ENCODE results near the gene ACTR3. TPM values are rescaled to one million over a fixed set of nuclear protein-coding genes. Genes with fewer than 3 reads are reported as not detected.

Gene ACTR3
- total and polyA plus RNA-seq, 2 experiments from 2014 or later = 63.7 to 137 TPM

DNA sequence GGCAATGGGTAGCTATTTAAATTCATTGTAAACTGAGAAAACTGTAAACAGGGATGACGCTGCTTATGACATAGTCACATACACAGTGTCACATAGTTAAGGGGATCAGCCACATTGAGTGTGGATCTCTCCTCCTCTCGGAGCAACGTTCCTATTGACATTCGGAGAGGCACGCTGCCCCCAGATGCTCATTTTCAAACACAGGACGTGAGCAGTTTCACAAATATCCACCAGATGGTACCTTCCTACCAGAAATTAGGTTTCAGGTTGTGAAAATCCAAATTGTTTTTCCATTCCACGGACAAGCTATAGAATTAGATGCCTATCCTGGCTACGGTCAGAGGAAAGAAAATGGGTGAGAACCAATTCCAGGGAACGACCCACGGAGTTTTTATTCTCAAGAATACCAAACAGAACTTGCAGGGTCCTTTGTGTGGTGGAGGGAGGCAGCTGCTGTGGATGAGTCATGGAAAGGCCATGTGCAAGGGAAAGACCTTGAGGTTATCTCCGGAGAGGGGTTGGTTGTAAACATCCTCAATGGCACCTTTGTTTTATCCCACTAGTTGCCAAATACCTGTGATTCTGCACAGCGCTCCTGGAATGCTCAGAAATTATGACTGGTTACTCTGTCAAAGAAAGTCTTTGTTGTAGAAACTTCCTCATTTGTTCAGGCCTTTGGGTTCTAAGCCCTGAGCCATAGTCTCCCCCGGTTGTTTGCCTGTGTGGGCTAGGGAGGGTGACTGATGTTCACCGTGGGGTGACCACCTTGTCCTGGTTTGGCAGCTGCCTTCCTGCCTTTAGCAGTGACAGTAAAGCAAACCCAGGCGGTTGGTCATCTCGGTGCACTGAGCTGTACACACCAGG, 88.0 kb downstream of the ACTR3 start:
- peak; percentile 35; the same call in 2 of the 3 replicates for ATAC-seq
- H2AFZ ChIP-seq = no peak overlapping the region
- no peak overlapping the region for H3K27ac ChIP-seq (ENCODE audit: low read depth)
- H3K4me1 ChIP-seq (ENCODE audit: insufficient read depth) = no peaks in the 10 kb centered on the region
- no peak overlapping the region for H3K4me3 ChIP-seq
- DNase-seq (ENCODE audit: low spot score) = peak; percentile 14
- H3K36me3 ChIP-seq (ENCODE audit: insufficient read depth) = no peaks in the 10 kb centered on the region; the same call in 1 of the 2 replicates
- no peaks in the 10 kb centered on the region for H3K9me2 ChIP-seq (ENCODE audit: insufficient read depth)
- no peak overlapping the region for H3K27ac Mint-ChIP-seq
- peaks cover 64% of the 10 kb centered on the region for H3K9me3 Mint-ChIP-seq
- H3K79me2 ChIP-seq (replicated peaks; ENCODE audit: insufficient read depth) = no peaks in the 10 kb centered on the region
- TF ChIP-seq, protein P1, sequence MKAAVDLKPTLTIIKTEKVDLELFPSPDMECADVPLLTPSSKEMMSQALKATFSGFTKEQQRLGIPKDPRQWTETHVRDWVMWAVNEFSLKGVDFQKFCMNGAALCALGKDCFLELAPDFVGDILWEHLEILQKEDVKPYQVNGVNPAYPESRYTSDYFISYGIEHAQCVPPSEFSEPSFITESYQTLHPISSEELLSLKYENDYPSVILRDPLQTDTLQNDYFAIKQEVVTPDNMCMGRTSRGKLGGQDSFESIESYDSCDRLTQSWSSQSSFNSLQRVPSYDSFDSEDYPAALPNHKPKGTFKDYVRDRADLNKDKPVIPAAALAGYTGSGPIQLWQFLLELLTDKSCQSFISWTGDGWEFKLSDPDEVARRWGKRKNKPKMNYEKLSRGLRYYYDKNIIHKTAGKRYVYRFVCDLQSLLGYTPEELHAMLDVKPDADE (IDR thresholded peaks at IDR 0.05) = no peak
- TF ChIP-seq CTCF (conservative IDR thresholded peaks at IDR 0.05; ENCODE audit: low read depth in 2 of 2) = peak; percentile 18 to 34; a peak in 2 of 4 replicates
- H4K20me1 ChIP-seq (replicated peaks; ENCODE audit: insufficient read depth) = no peaks in the 10 kb centered on the region
- H3K27me3 Mint-ChIP-seq (ENCODE audit: insufficient read depth, low read depth, poor library complexity) = peaks cover 22% of the 10 kb centered on the region
- H3K4me3 Mint-ChIP-seq = no peak overlapping the region
- no peaks in the 10 kb centered on the region for H3K4me1 Mint-ChIP-seq
- H3K4me2 ChIP-seq = no peak overlapping the region
- peaks cover 44% of the 10 kb centered on the region for H3K36me3 Mint-ChIP-seq (ENCODE audit: low read depth)
- H3F3A ChIP-seq (replicated peaks; ENCODE audit: low read depth) = peaks cover 5% of the 10 kb centered on the region
- H3K27me3 ChIP-seq (ENCODE audit: insufficient read depth) = no peaks in the 10 kb centered on the region

DNA sequence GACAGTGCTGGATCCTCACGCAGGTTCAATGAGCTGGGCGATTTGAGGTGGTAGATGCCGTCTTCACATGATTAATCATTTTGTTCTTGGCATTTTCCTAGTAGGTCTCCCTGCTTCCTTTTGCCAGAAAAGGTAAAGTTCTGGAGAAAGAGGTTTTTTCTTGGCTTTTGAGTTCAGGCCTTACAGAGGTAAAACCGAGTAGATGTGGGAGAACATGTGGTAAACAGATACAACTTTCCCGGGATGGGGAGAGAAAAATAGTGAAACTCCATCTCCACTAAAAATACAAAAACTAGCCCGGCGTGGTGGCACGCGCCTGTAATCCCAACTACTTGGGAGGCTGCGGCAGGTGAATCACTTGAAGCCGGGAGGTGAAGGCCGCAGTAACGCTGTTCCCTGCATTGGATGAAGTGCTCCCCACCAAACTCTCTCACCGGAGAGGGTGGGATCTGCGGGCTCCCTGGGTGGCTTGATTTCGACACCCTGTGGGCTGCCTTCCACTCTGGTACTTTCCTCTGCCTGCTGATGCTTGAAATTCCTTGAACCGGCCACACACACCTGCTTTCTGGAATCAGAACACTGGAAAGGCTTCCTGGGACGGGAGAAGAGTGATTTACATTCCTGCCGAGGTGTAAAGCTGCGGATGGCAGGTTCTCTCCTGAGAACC, 88.8 kb downstream of the ACTR3 start:
- no peaks in the 10 kb centered on the region for H3K9me2 ChIP-seq (ENCODE audit: insufficient read depth)
- no peak overlapping the region for H2AFZ ChIP-seq
- no peak for DNase-seq (ENCODE audit: low spot score)
- H3K36me3 ChIP-seq (ENCODE audit: insufficient read depth) = no peaks in the 10 kb centered on the region; the same call in 1 of the 2 replicates
- Mint-ChIP-seq H3K27me3 (ENCODE audit: insufficient read depth, low read depth, poor library complexity) (peaks cover 22% of the 10 kb centered on the region), H3K36me3 (ENCODE audit: low read depth) (peaks cover 47% of the 10 kb centered on the region), H3K4me1 (no peaks in the 10 kb centered on the region), H3K9me3 (peaks cover 72% of the 10 kb centered on the region), H3K4me3 (no peak overlapping the region), H3K27ac (no peak overlapping the region)
- no peak overlapping the region for H3K4me2 ChIP-seq
- no peaks in the 10 kb centered on the region for H3K79me2 ChIP-seq (replicated peaks; ENCODE audit: insufficient read depth)
- H3K27me3 ChIP-seq (ENCODE audit: insufficient read depth) = no peaks in the 10 kb centered on the region
- no peaks in the 10 kb centered on the region for H3K4me1 ChIP-seq (ENCODE audit: insufficient read depth)
- ATAC-seq = no peak
- H3K27ac ChIP-seq (ENCODE audit: low read depth) = no peak overlapping the region
- H3K4me3 ChIP-seq = no peak overlapping the region
- peaks cover 5% of the 10 kb centered on the region for H3F3A ChIP-seq (replicated peaks; ENCODE audit: low read depth)
- no peaks in the 10 kb centered on the region for H4K20me1 ChIP-seq (replicated peaks; ENCODE audit: insufficient read depth)
- TF ChIP-seq ZNF462 (CRISPR knock-in tag; IDR thresholded peaks at IDR 0.05) (no peak), STAT1 (IDR thresholded peaks at IDR 0.05; ENCODE audit: unreplicated experiment) (no peak), POLR2AphosphoS5 (IDR thresholded peaks at IDR 0.05; ENCODE audit: low read depth) (no peak), ZNF114 (CRISPR knock-in tag; IDR thresholded peaks at IDR 0.05) (no peak), CTCF (conservative IDR thresholded peaks at IDR 0.05; ENCODE audit: low read depth in 2 of 2) (no peak)

Measured in GM23338 (cell line).